Measurements from ENCODE around the gene SULF2.

DNA sequence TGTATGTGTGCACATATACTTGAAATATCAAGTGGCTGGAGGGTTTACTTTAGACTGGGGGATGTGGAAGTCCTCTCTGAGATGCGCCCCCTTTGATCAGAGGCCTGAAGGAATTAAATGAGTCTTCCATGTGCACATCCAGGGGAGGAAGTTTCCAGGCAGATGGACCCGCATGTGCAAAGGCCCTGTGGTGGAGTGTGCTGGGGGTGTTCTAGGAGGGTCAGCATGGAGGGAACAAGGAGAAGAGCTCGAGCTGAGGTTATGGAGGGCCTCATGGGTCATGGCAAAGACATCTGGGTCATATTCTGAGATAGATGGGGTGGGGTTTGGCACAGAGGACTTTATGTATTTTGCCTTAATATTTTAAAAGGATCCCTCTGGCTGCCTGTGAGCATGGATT, 17.7 kb upstream of the SULF2 start:
- TF ChIP-seq, protein P1, sequence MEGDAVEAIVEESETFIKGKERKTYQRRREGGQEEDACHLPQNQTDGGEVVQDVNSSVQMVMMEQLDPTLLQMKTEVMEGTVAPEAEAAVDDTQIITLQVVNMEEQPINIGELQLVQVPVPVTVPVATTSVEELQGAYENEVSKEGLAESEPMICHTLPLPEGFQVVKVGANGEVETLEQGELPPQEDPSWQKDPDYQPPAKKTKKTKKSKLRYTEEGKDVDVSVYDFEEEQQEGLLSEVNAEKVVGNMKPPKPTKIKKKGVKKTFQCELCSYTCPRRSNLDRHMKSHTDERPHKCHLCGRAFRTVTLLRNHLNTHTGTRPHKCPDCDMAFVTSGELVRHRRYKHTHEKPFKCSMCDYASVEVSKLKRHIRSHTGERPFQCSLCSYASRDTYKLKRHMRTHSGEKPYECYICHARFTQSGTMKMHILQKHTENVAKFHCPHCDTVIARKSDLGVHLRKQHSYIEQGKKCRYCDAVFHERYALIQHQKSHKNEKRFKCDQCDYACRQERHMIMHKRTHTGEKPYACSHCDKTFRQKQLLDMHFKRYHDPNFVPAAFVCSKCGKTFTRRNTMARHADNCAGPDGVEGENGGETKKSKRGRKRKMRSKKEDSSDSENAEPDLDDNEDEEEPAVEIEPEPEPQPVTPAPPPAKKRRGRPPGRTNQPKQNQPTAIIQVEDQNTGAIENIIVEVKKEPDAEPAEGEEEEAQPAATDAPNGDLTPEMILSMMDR (IDR thresholded peaks at IDR 0.05), result no peak
- no peak for TF ChIP-seq POLR2A (IDR thresholded peaks at IDR 0.05)

Data from testis (tissue), 2 donors.